Common myeloid progenitor, CD34-positive (primary cell): ENCODE results near the gene TMEM43.

Source experiments
- CTCF ChIA-PET: fragments of 350-600 bp; sonication (Branson Sonifier 250); formaldehyde crosslinking; loops from one replicate; lab custom pipeline; 2021; ENCODE audit warnings: antibody characterized with exemption; lab: Charles Lee
- POLR2A ChIA-PET: fragments of 350-600 bp; sonication (Branson Sonifier 250); formaldehyde crosslinking; loops from one replicate; lab custom pipeline; 2021; ENCODE audit warnings: antibody characterized with exemption; lab: Charles Lee
- DNase-seq, 3 donors: peaks; one replicate each; pipeline versions ENCODE4 v3.0.0 to v3.0.0-alpha.2; 2013
- H3K27ac ChIP-seq, 2 experiments: 1 replicate in 1 of 2; 2 replicates in 1 of 2; pipeline ENCODE4 v1.7.0; 2013; ENCODE audit warnings: inconsistent platforms in 2 of 2, low read length in 2 of 2, mild to moderate bottlenecking in 2 of 2, low read depth in 1 of 2, moderate library complexity in 1 of 2; ENCODE audit not compliant: severe bottlenecking in 2 of 2, insufficient read depth in 1 of 2, poor library complexity in 1 of 2
- H3K27me3 ChIP-seq, 5 experiments: replicated peaks in 2 of 5; 1 replicate in 3 of 5; 2 replicates in 2 of 5; pipeline versions ENCODE4 v1.6.1 to v1.7.0; 2013; ENCODE audit warnings: low read length in 4 of 5, mild to moderate bottlenecking in 2 of 5, moderate library complexity in 2 of 5, inconsistent platforms in 1 of 5; ENCODE audit not compliant: insufficient read depth in 5 of 5, control insufficient read depth in 4 of 5
- H3K36me3 ChIP-seq, 4 experiments: 1 replicate in 2 of 4; 2 replicates in 2 of 4; pipeline versions ENCODE4 v1.6.1 to v1.7.0; 2013; ENCODE audit warnings: low read length in 3 of 4, control low read depth in 1 of 4, mild to moderate bottlenecking in 1 of 4; ENCODE audit not compliant: control insufficient read depth in 4 of 4, insufficient read depth in 4 of 4
- H3K4me1 ChIP-seq, 4 experiments: 1 replicate in 3 of 4; 2 replicates in 1 of 4; pipeline versions ENCODE4 v1.6.1 to v1.7.1; 2013; ENCODE audit warnings: low read length in 3 of 4, mild to moderate bottlenecking in 3 of 4, control low read depth in 1 of 4, inconsistent platforms in 1 of 4, moderate library complexity in 1 of 4; ENCODE audit not compliant: control insufficient read depth in 4 of 4, insufficient read depth in 4 of 4; ENCODE audit errors: control extremely low read depth in 1 of 4
- H3K4me3 ChIP-seq, 7 experiments: 1 replicate in 4 of 7; 2 replicates in 3 of 7; pipeline versions ENCODE4 v1.5.1 to v1.7.0; 2013; ENCODE audit warnings: mild to moderate bottlenecking in 7 of 7, low read length in 6 of 7, moderate library complexity in 6 of 7, inconsistent platforms in 2 of 7, low read depth in 2 of 7, control low read depth in 1 of 7; ENCODE audit not compliant: insufficient read depth in 4 of 7, control insufficient read depth in 1 of 7; ENCODE audit errors: extremely low read depth in 1 of 7
- H3K9me3 ChIP-seq, 5 experiments: 1 replicate in 4 of 5; 2 replicates in 1 of 5; pipeline versions ENCODE4 v1.6.1 to v1.7.1; 2013; ENCODE audit warnings: low read length in 4 of 5, mild to moderate bottlenecking in 2 of 5, inconsistent platforms in 1 of 5, low read depth in 1 of 5, moderate library complexity in 1 of 5; ENCODE audit not compliant: control insufficient read depth in 4 of 5, insufficient read depth in 2 of 5; ENCODE audit errors: control extremely low read depth in 1 of 5
- WGBS: methylation state at CpG from one replicate; pipeline ENCODE4 v1.1.5; 2013; ENCODE audit not compliant: insufficient coverage; 5-methylcytosine and 5-hydroxymethylcytosine counted together

TMEM43 gene

GRCh38 chr3:14144423-14145075 lies 19.7 kb downstream of the TMEM43 start:
- H3K36me3 ChIP-seq, result peaks cover 4 to 56% (median 37%) of the 10 kb centered on the region in 4 experiments
- no peaks in the 10 kb centered on the region for H3K9me3 ChIP-seq
- peaks cover 21 to 62% (median 42%) of the 10 kb centered on the region in 4 experiments for H3K4me1 ChIP-seq
- H3K27ac ChIP-seq, result peak overlapping the region; percentile 100
- 17% methylated on average over 6 of the region's 7 CpGs for WGBS
- H3K4me3 ChIP-seq, result peak overlapping the region in 6 of 7 experiments; percentile 41 to 74 (median 57)
- no peaks in the 10 kb centered on the region for H3K27me3 ChIP-seq
- CTCF ChIA-PET, result interaction anchor here (0.6 to 4.4 kb wide), 13 partner anchors 8 to 149 kb away, joined by 3 to 30 read pairs (median 4); partner anchors contain the start of genes CHCHD4 and TMEM43
- POLR2A ChIA-PET, result interaction anchor here (0.6 to 3.7 kb wide), 8 partner anchors 17 to 767 kb away, joined by 3 to 28 read pairs (median 4); partner anchors contain the start of genes CHCHD4, LSM3, TMEM43 and XPC
- peak; percentile 98 to 99 (median 98) for DNase-seq

GRCh38 chr3:14145236-14145635 lies 20.4 kb downstream of the TMEM43 start:
- peaks cover 7 to 51% (median 33%) of the 10 kb centered on the region in 4 experiments for H3K36me3 ChIP-seq
- CTCF ChIA-PET, result interaction anchor here (0.6 to 4.4 kb wide), 14 partner anchors 7 to 148 kb away, joined by 3 to 30 read pairs (median 4); partner anchors contain the start of genes CHCHD4 and TMEM43
- POLR2A ChIA-PET, result interaction anchor here (0.5 to 3.7 kb wide), 9 partner anchors 18 to 767 kb away, joined by 3 to 28 read pairs (median 5); partner anchors contain the start of genes CHCHD4, LSM3, TMEM43 and XPC
- no peak for DNase-seq
- peaks cover 21 to 61% (median 42%) of the 10 kb centered on the region in 4 experiments for H3K4me1 ChIP-seq
- H3K9me3 ChIP-seq, result no peaks in the 10 kb centered on the region
- peak overlapping the region; percentile 100 for H3K27ac ChIP-seq
- peak overlapping the region in 4 of 7 experiments; percentile 55 to 74 (median 63) for H3K4me3 ChIP-seq
- WGBS, result 96% methylated on average over 9 of the region's 9 CpGs
- no peaks in the 10 kb centered on the region for H3K27me3 ChIP-seq

GRCh38 chr3:14145670-14146380 lies 21.0 kb downstream of the TMEM43 start:
- CTCF ChIA-PET, result interaction anchor here (0.6 to 1.9 kb wide), 13 partner anchors 8 to 148 kb away, joined by 3 to 14 read pairs (median 3); no protein-coding TSS in a partner anchor
- Histone ChIP-seq H3K27me3 (no peaks in the 10 kb centered on the region), H3K9me3 (no peaks in the 10 kb centered on the region), H3K36me3 (peaks cover 7 to 51% (median 32%) of the 10 kb centered on the region in 4 experiments), H3K4me1 (peaks cover 20 to 55% (median 40%) of the 10 kb centered on the region in 4 experiments), H3K27ac (peak overlapping the region; percentile 100), H3K4me3 (peak overlapping the region in 3 of 7 experiments; percentile 55 to 74 (median 67))
- WGBS, result 98% methylated on average over 9 of the region's 10 CpGs
- POLR2A ChIA-PET, result interaction anchor here (0.5 to 1.8 kb wide), 6 partner anchors 19 to 766 kb away, joined by 3 to 5 read pairs (median 4); partner anchors contain the start of genes CHCHD4 and TMEM43
- peak in 2 of 3 donors; percentile 37 to 43 for DNase-seq

GRCh38 chr3:14146381-14147065 lies 21.7 kb downstream of the TMEM43 start:
- CTCF ChIA-PET, result interaction anchor here (0.8 to 1.9 kb wide), 8 partner anchors 12 to 131 kb away, joined by 3 to 8 read pairs (median 3); no protein-coding TSS in a partner anchor
- Histone ChIP-seq H3K9me3 (no peaks in the 10 kb centered on the region), H3K27ac (peak overlapping the region; percentile 37 to 100), H3K27me3 (no peaks in the 10 kb centered on the region), H3K4me3 (no peak overlapping the region), H3K4me1 (peaks cover 18 to 48% (median 35%) of the 10 kb centered on the region in 4 experiments), H3K36me3 (peaks cover 7 to 44% (median 33%) of the 10 kb centered on the region in 4 experiments)
- no peak for DNase-seq
- 98% methylated on average over 10 of the region's 10 CpGs for WGBS
- POLR2A ChIA-PET, result interaction anchor here (1.1 to 1.5 kb wide), 2 partner anchors 19 to 22 kb away, joined by 4 to 5 read pairs; partner anchors contain the start of genes CHCHD4 and TMEM43

- ChIA-PET CTCF (interaction anchor here (1.1 to 1.9 kb wide), 3 partner anchors 12 to 27 kb away, joined by 3 to 8 read pairs (median 4); no protein-coding TSS in a partner anchor), POLR2A (no interaction called here)
- Histone ChIP-seq H3K36me3 (peaks cover 10 to 48% (median 34%) of the 10 kb centered on the region in 4 experiments), H3K9me3 (no peaks in the 10 kb centered on the region), H3K4me1 (peaks cover 17 to 42% (median 30%) of the 10 kb centered on the region in 4 experiments), H3K27ac (no peak overlapping the region), H3K4me3 (no peak overlapping the region), H3K27me3 (no peaks in the 10 kb centered on the region)
- no peak for DNase-seq
- WGBS, result 90% methylated on average over 4 of the region's 5 CpGs
Observed at GRCh38 chr3:14147066-14147435, 22.2 kb downstream of the TMEM43 start.

GRCh38 chr3:14147617-14148016 lies 22.8 kb downstream of the TMEM43 start:
- CTCF ChIA-PET, result no interaction called here
- no peak for DNase-seq
- no peaks in the 10 kb centered on the region for H3K27me3 ChIP-seq
- POLR2A ChIA-PET, result no interaction called here
- H3K9me3 ChIP-seq, result no peaks in the 10 kb centered on the region
- 94% methylated on average over 12 of the region's 12 CpGs for WGBS
- H3K27ac ChIP-seq, result no peak overlapping the region
- no peak overlapping the region for H3K4me3 ChIP-seq
- peaks cover 17 to 37% (median 27%) of the 10 kb centered on the region in 4 experiments for H3K4me1 ChIP-seq
- peaks cover 13 to 54% (median 37%) of the 10 kb centered on the region in 4 experiments for H3K36me3 ChIP-seq
